ENCODE measurements around the gene KRTAP4-8.
"Not testable (repeated sequence)": the region's sequence is repeated elsewhere in the genome, so short reads cannot be mapped to it uniquely, and the experiment has no call there.

KRTAP4-8 gene

GRCh38 chr17:41098042-41098441 lies at the start of gene KRTAP4-8:
Gene KRTAP4-8 (minus strand): TSS chr17:41098142. CDS start chr17:41098084, 58 bp downstream.
- no peaks in the 10 kb centered on the region for H3K9me3 ChIP-seq
- no peak within 1 kb of the TSS for H3K4me3 ChIP-seq
- no peaks in the 10 kb centered on the region for H3K36me3 ChIP-seq
- H3K27ac ChIP-seq, result no peak within 1 kb of the TSS
- H3K4me1 ChIP-seq, result no peaks in the 10 kb centered on the region
- no peaks in the 10 kb centered on the region for H3K27me3 ChIP-seq
- DNase-seq, result no peak
- intact Hi-C loops (cut with DNase I; ENCODE audit: low total_unique reads), result no loop called here
- no peak for TF ChIP-seq CTCF (IDR thresholded peaks at IDR 0.05)

GRCh38 chr17:41145261-41145660 lies 47.3 kb upstream of the KRTAP4-8 start:
- Histone ChIP-seq H3K27ac (no peak overlapping the region), H3K36me3 (no peaks in the 10 kb centered on the region), H3K27me3 (no peaks in the 10 kb centered on the region), H3K9me3 (peaks cover 0 to 19% (median 5%) of the 10 kb centered on the region in 3 donors), H3K4me1 (no peaks in the 10 kb centered on the region), H3K4me3 (no peak overlapping the region)
- intact Hi-C loops (cut with DNase I; ENCODE audit: low total_unique reads), result no loop called here
- no peak for DNase-seq
- TF ChIP-seq CTCF (IDR thresholded peaks at IDR 0.05), result no peak

- Histone ChIP-seq H3K4me1 (no peaks in the 10 kb centered on the region), H3K9me3 (peaks cover 0 to 23% (median 9%) of the 10 kb centered on the region in 3 donors), H3K4me3 (no peak overlapping the region), H3K27me3 (no peaks in the 10 kb centered on the region), H3K27ac (no peak overlapping the region), H3K36me3 (no peaks in the 10 kb centered on the region)
- no peak for TF ChIP-seq CTCF (IDR thresholded peaks at IDR 0.05)
- DNase-seq, result no peak
- intact Hi-C loops (cut with DNase I; ENCODE audit: low total_unique reads), result no loop called here
Observed at GRCh38 chr17:41144846-41145245, 46.9 kb upstream of the KRTAP4-8 start.

- Histone ChIP-seq H3K4me1 (no peaks in the 10 kb centered on the region), H3K9me3 (peaks cover 0 to 24% (median 10%) of the 10 kb centered on the region in 3 donors), H3K4me3 (no peak overlapping the region), H3K36me3 (no peaks in the 10 kb centered on the region), H3K27me3 (no peaks in the 10 kb centered on the region), H3K27ac (no peak overlapping the region)
- TF ChIP-seq CTCF (IDR thresholded peaks at IDR 0.05), result no peak
- intact Hi-C loops (cut with DNase I; ENCODE audit: low total_unique reads), result no loop called here
- no peak for DNase-seq
Observed at GRCh38 chr17:41141361-41141760, 43.4 kb upstream of the KRTAP4-8 start.

GRCh38 chr17:41140360-41141131 lies 42.6 kb upstream of the KRTAP4-8 start, which contains the start of gene KRTAP4-6:
Gene KRTAP4-6 (minus strand): TSS chr17:41140544. CDS start chr17:41140487, 57 bp downstream.
- no peak for TF ChIP-seq CTCF (IDR thresholded peaks at IDR 0.05)
- Histone ChIP-seq H3K4me3 (no peak within 1 kb of the TSS), H3K9me3 (peaks cover 0 to 24% (median 10%) of the 10 kb centered on the region in 3 donors), H3K27ac (no peak within 1 kb of the TSS), H3K36me3 (no peaks in the 10 kb centered on the region), H3K27me3 (no peaks in the 10 kb centered on the region), H3K4me1 (no peaks in the 10 kb centered on the region)
- intact Hi-C loops (cut with DNase I; ENCODE audit: low total_unique reads), result no loop called here
- no peak for DNase-seq

- DNase-seq; H3K4me3 ChIP-seq; H3K36me3 ChIP-seq; intact Hi-C loops (cut with DNase I; ENCODE audit: low total_unique reads); H3K27ac ChIP-seq; H3K27me3 ChIP-seq; H3K4me1 ChIP-seq: not testable (repeated sequence)
- peaks cover 0 to 24% (median 10%) of the 10 kb centered on the region in 3 donors for H3K9me3 ChIP-seq
Observed at GRCh38 chr17:41139865-41140264, 41.9 kb upstream of the KRTAP4-8 start.

All from tibial artery (tissue), 4 donors.